ENCODE results near the gene CREBL2. TPM values are rescaled to one million over a fixed set of nuclear protein-coding genes. Genes with fewer than 3 reads are reported as not detected.

CREBL2 gene, protein sequence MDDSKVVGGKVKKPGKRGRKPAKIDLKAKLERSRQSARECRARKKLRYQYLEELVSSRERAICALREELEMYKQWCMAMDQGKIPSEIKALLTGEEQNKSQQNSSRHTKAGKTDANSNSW
- 10 to 100 TPM; 21.9 to 23.2 TPM for total RNA-seq

GRCh38 chr12:12611512-12612306 is at the start of gene CREBL2:
Gene CREBL2 (plus strand): TSS chr12:12611876. CDS start chr12:12612173, 297 bp downstream.

GRCh38 chr12:12562585-12563261 is 49.0 kb upstream of the CREBL2 start, which contains the start of gene DUSP16:
Gene DUSP16 (minus strand): TSS chr12:12562863. CDS start chr12:12521098, 41,765 bp downstream.

Other genes starting within 250 kb of the CREBL2 start
- 10 to 100 TPM; 41.6 to 42.3 TPM for gene DUSP16, start 49.0 kb upstream of the CREBL2 start, total RNA-seq
- 1 to 10 TPM; 7.9 to 8.5 TPM for gene GPR19, start 84.3 kb downstream of the CREBL2 start, total RNA-seq
- 100 to 1,000 TPM; 133 to 138 TPM for gene CDKN1B, start 105.5 kb downstream of the CREBL2 start, total RNA-seq
- 10 to 100 TPM in 1 of 2 experiments, 1 to 10 TPM in 1; 9.0 to 11.9 TPM for gene APOLD1, start 173.8 kb downstream of the CREBL2 start, total RNA-seq
- gene DDX47, start 201.5 kb downstream of the CREBL2 start, total RNA-seq, result 10 to 100 TPM; 54.0 to 63.1 TPM

Measured in activated naive CD4-positive, alpha-beta T cell treated with anti-CD3 and anti-CD28 coated beads, Interleukin-2, amount 10 ng/mL, durations not matched to agents 5 hours and 36 hours (primary cell).